Stimulated activated CD4-positive, alpha-beta T cell treated with anti-CD3 and anti-CD28 coated beads, Interleukin-15, amount 100 ng/mL, for 48 hours (primary cell): ENCODE data around the gene SLC25A48.

Source experiments
- DNase-seq, 2 donors: peaks; one replicate each; pipeline ENCODE4 v3.0.0-alpha.2; 2020; ENCODE audit warnings: low read depth in 2 of 2

SLC25A48 gene

DNA sequence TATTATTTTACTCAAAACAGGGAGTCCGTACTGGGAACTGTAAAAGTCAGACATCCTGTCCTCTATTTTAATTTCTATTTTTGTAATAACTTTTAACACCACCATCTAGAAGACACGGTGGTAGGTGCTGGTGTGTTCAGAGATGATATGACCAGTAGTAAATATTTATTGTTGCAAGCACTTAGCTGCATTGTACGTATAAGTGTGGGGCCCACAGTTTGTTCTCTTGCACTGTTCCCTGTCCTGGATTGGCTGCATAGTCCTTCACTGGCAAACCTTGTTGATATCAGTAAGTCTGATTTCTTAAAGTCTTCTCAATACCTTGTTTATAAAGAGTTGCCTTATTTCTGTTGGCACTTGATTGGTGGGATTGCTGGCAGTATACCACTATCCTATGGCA lies 85.7 kb downstream of the SLC25A48 start:
- DNase-seq: no peak

DNA sequence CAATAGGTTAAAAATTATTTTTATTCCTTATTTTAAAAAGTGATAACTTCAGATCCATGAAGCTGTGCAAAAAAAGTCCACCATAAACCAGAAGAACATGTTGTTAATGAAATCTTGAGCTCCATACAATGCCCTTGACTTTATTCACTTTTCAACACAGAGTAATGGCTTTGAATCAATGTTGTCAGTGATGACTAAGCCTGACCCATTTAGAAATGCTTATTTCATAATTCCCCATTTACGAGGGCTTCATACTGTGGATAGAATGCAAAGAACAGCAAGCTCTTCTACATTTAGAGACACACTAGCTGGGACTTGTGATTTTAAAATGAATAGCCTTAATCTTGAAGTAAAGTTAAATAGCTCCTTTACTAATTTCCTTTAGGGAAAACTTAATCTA lies 86.9 kb downstream of the SLC25A48 start:
- no peak for DNase-seq

DNA sequence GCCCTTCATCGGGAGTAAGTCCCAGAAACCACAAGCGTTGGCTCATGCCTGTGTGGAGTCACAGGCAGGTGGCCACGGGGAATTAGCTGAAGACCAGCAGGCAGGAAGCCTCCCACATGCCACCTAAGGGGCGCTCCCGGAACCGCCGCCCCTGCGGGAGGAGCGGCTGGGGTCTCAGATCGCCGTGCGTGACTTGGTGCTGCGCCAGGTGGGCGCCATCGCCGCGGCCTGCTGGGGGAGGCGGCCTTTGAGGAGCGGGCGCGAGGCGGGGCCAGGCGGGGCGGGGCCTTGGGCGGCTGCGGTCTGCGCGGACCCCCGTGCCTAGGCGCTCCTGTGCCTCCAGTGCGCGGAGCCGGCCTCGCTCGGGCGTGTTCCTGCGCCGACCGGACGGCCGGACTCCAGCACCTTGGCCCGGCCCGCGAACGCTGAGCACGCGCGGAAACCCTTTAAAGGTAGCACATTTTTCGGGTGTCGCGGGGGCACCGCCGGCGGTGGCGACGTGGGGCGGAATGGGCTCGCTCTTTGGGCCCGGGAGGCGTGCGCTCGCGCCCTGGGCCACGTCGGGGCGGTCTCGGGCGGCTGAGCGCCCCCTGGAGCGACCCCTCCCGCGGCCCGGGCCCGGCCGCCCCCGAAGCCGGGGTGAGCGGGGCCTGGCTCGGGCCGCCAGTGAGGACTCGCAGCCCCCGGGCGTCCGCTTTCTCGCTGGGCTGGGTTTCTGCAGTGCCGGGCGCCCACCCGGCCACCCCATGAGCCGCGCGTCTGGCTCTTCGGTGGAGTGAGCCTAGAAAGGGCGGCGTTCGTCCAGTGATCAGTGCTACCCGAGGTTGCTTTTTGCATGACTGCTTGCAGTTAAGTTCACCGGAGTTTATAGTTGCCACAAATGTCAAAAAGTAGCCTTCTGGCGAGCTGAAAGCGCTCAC lies 95.8 kb downstream of the SLC25A48 start:
- DNase-seq: no peak

DNA sequence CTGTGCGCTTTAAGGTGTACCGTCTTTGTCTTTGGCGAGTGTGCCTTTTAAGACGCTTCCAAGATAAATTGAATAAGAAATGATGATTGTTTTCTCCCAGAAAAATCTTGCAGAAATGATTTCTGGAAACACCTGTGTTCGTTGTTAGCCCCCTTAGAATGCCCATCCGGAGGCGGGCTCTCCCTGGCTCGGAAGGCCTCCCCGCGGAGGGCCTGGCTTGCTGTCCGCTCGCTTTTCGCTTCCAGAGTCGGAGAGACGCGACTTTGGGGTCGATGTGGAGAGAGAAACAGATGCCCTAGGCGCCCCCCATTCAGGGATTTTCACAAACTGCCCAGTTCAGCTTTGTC lies 96.5 kb downstream of the SLC25A48 start:
- DNase-seq: no peak

DNA sequence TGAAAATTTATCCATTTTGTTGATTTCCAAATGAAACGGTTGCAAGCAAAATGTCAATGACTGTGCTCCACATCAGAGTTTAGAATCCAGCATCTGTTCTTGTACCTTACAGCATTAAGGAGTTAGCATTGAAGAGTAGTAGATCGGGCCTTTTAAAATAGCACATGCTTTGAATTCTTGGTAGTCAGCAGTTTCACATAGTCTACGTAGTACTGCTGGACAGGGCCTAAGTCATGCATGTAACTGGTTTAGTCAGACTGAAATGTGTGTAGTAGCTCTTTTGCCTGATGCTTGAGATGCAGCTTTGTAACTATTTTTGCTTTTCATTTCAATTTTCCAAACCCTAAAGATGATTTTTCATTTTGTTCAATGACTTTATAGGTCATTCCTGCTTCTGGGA lies 100.5 kb downstream of the SLC25A48 start:
- no peak for DNase-seq

DNA sequence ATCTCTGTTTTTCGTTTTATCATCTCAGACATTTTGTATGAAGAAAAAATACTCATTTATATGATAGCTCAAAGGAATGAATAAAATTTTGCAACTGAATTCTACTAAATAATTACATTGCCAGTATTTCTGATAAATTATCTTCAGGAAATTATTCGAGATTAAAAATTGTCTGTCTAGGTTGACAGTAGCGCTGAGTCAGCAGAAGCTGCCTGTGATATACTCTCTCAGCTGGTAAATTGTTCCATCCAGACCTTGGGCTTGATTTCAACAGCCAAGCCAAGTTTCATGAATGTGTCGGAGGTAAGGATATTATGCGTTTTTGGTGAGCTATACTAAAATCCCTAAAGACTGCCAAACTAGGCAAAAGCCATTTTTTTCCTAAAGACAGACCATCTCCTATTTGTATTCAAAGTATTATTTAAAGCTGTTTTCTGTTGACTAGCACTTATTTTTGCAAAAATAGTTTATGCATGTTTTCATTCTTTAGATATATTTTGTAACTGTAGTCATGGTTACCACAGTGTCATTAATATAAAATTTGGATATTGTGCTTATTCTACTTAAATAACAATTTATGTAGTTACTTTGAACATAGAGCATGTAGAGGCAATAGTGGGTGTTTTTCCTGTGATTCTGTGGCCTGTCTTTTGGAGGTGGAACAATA lies 102.9 kb downstream of the SLC25A48 start:
- DNase-seq: no peak
